HEK293 (cell line): ENCODE results near the gene FPGS.

Experiments
- BCL6B ChIP-seq: fragments of 450-650 bp; formaldehyde crosslinking; IDR thresholded peaks from 2 replicates; pipeline ENCODE4 v1.5.1; 2017; ENCODE audit warnings: missing biosample characterization, missing genetic modification characterization
- HIC1 ChIP-seq: fragments of 450-650 bp; formaldehyde crosslinking; IDR thresholded peaks from 2 replicates; pipeline ENCODE4 v1.5.1; 2016; ENCODE audit warnings: missing biosample characterization, missing genetic modification characterization
- HOXC10 ChIP-seq: sonication (generic); formaldehyde crosslinking; IDR thresholded peaks from 2 replicates; pipeline ENCODE4 v1.8.1; 2023; ENCODE audit warnings: mild to moderate bottlenecking, missing genetic modification reagents
- HOXD13 ChIP-seq: sonication (generic); formaldehyde crosslinking; IDR thresholded peaks from 2 replicates; pipeline ENCODE4 v1.8.0; 2022; ENCODE audit warnings: missing genetic modification reagents, borderline replicate concordance
- KLF16 ChIP-seq: fragments of 450-650 bp; formaldehyde crosslinking; IDR thresholded peaks from 2 replicates; pipeline ENCODE4 v1.5.1; 2017; ENCODE audit warnings: missing biosample characterization, missing genetic modification characterization
- KLF8 ChIP-seq: fragments of 450-650 bp; formaldehyde crosslinking; IDR thresholded peaks from 2 replicates; pipeline ENCODE4 v1.5.1; 2016; ENCODE audit warnings: missing biosample characterization, missing genetic modification characterization
- MEIS1 ChIP-seq: sonication (generic); formaldehyde crosslinking; IDR thresholded peaks from 2 replicates; pipeline ENCODE4 v1.8.1; 2022; ENCODE audit warnings: missing genetic modification reagents, mild to moderate bottlenecking, borderline replicate concordance
- OSR2 ChIP-seq: fragments of 450-650 bp; formaldehyde crosslinking; IDR thresholded peaks from 2 replicates; pipeline ENCODE4 v1.5.1; 2016; ENCODE audit warnings: missing biosample characterization, missing genetic modification characterization
- RBAK ChIP-seq: fragments of 450-650 bp; formaldehyde crosslinking; IDR thresholded peaks from 2 replicates; pipeline ENCODE4 v1.5.1; 2016; ENCODE audit warnings: missing biosample characterization, missing genetic modification characterization
- SCRT1 ChIP-seq: fragments of 450-650 bp; formaldehyde crosslinking; IDR thresholded peaks from 2 replicates; pipeline ENCODE4 v1.5.1; 2016; ENCODE audit warnings: missing biosample characterization, missing genetic modification characterization, borderline replicate concordance
- SETDB1 ChIP-seq: IDR thresholded peaks from one replicate; pipeline ENCODE4 v1.6.1; 2017; ENCODE audit warnings: mild to moderate bottlenecking, low read length, moderate library complexity, mixed read lengths; ENCODE audit not compliant: insufficient read length
- YY2 ChIP-seq: fragments of 450-650 bp; formaldehyde crosslinking; IDR thresholded peaks from 2 replicates; pipeline ENCODE4 v1.5.1; 2016; ENCODE audit warnings: missing biosample characterization, missing genetic modification characterization
- ZBTB1 ChIP-seq: fragments of 450-650 bp; formaldehyde crosslinking; IDR thresholded peaks from 2 replicates; pipeline ENCODE4 v1.5.1; 2016; ENCODE audit warnings: missing biosample characterization, missing genetic modification characterization
- ZBTB48 ChIP-seq: fragments of 450-650 bp; formaldehyde crosslinking; IDR thresholded peaks from 2 replicates; pipeline ENCODE4 v1.5.1; 2016; ENCODE audit warnings: missing biosample characterization, missing genetic modification characterization
- ZBTB8A ChIP-seq: fragments of 450-650 bp; formaldehyde crosslinking; IDR thresholded peaks from 2 replicates; pipeline ENCODE4 v1.5.1; 2016; ENCODE audit warnings: missing biosample characterization, missing genetic modification characterization
- ZFP41 ChIP-seq: fragments of 450-650 bp; formaldehyde crosslinking; IDR thresholded peaks from 2 replicates; pipeline ENCODE4 v1.5.1; 2016; ENCODE audit warnings: missing biosample characterization, missing genetic modification characterization, borderline replicate concordance
- ZNF112 ChIP-seq: fragments of 450-650 bp; formaldehyde crosslinking; IDR thresholded peaks from 2 replicates; pipeline ENCODE4 v1.5.0; 2017; ENCODE audit warnings: missing biosample characterization, missing genetic modification characterization
- ZNF140 ChIP-seq: fragments of 450-650 bp; formaldehyde crosslinking; IDR thresholded peaks from 2 replicates; pipeline ENCODE4 v1.5.1; 2016; ENCODE audit warnings: missing biosample characterization, missing genetic modification characterization
- ZNF148 ChIP-seq: fragments of 450-650 bp; formaldehyde crosslinking; IDR thresholded peaks from 2 replicates; pipeline ENCODE4 v1.5.0; 2017; ENCODE audit warnings: missing biosample characterization, missing genetic modification characterization, borderline replicate concordance
- ZNF155 ChIP-seq: fragments of 450-650 bp; formaldehyde crosslinking; IDR thresholded peaks from 2 replicates; pipeline ENCODE4 v1.5.1; 2016; ENCODE audit warnings: missing biosample characterization, missing genetic modification characterization
- ZNF16 ChIP-seq: fragments of 450-650 bp; formaldehyde crosslinking; IDR thresholded peaks from 2 replicates; pipeline ENCODE4 v1.5.1; 2016; ENCODE audit warnings: low read depth, missing biosample characterization, missing genetic modification characterization
- ZNF19 ChIP-seq: fragments of 450-650 bp; formaldehyde crosslinking; IDR thresholded peaks from 2 replicates; pipeline ENCODE4; 2016; ENCODE audit warnings: missing biosample characterization, missing genetic modification characterization, low read depth
- ZNF211 ChIP-seq: fragments of 450-650 bp; formaldehyde crosslinking; IDR thresholded peaks from 2 replicates; pipeline ENCODE4 v1.5.1; 2016; ENCODE audit warnings: low read depth, missing biosample characterization, missing genetic modification characterization
- ZNF239 ChIP-seq: fragments of 450-650 bp; formaldehyde crosslinking; IDR thresholded peaks from 2 replicates; pipeline ENCODE4 v1.5.1; 2016; ENCODE audit warnings: missing biosample characterization, missing genetic modification characterization
- ZNF324 ChIP-seq: fragments of 450-650 bp; formaldehyde crosslinking; IDR thresholded peaks from 2 replicates; pipeline ENCODE4 v1.5.1; 2016; ENCODE audit warnings: missing biosample characterization, missing genetic modification characterization
- ZNF404 ChIP-seq: fragments of 450-650 bp; formaldehyde crosslinking; IDR thresholded peaks from 2 replicates; pipeline ENCODE4 v1.5.1; 2017; ENCODE audit warnings: missing biosample characterization, missing genetic modification characterization
- ZNF423 ChIP-seq: fragments of 450-650 bp; formaldehyde crosslinking; IDR thresholded peaks from 2 replicates; pipeline ENCODE4 v1.5.1; 2016; ENCODE audit warnings: missing biosample characterization, missing genetic modification characterization
- ZNF510 ChIP-seq: fragments of 450-650 bp; formaldehyde crosslinking; IDR thresholded peaks from 2 replicates; pipeline ENCODE4 v1.5.1; 2018; ENCODE audit warnings: mild to moderate bottlenecking, missing genetic modification characterization, missing biosample characterization; ENCODE audit not compliant: insufficient replicate concordance
- ZNF558 ChIP-seq: fragments of 450-650 bp; formaldehyde crosslinking; IDR thresholded peaks from 2 replicates; pipeline ENCODE4 v1.5.1; 2016; ENCODE audit warnings: missing biosample characterization, missing genetic modification characterization
- ZNF658 ChIP-seq: fragments of 450-650 bp; formaldehyde crosslinking; IDR thresholded peaks from 2 replicates; pipeline ENCODE4; 2016; ENCODE audit warnings: missing biosample characterization, missing genetic modification characterization
- ZNF707 ChIP-seq: fragments of 450-650 bp; formaldehyde crosslinking; IDR thresholded peaks from 2 replicates; pipeline ENCODE4 v1.5.1; 2016; ENCODE audit warnings: missing biosample characterization, missing genetic modification characterization
- ZNF791 ChIP-seq: fragments of 450-650 bp; formaldehyde crosslinking; IDR thresholded peaks from 2 replicates; pipeline ENCODE4 v1.5.1; 2016; ENCODE audit warnings: missing biosample characterization, missing genetic modification characterization
- ZSCAN18 ChIP-seq: fragments of 450-650 bp; formaldehyde crosslinking; IDR thresholded peaks from 2 replicates; pipeline ENCODE4 v1.5.1; 2016; ENCODE audit warnings: missing biosample characterization, missing genetic modification characterization
- ZXDB ChIP-seq: fragments of 450-650 bp; formaldehyde crosslinking; IDR thresholded peaks from 2 replicates; pipeline ENCODE4 v1.5.1; 2016; ENCODE audit warnings: missing biosample characterization, missing genetic modification characterization

The FPGS gene

GRCh38 chr9:127785023-127785932 lies 17.4 kb upstream of the FPGS start (continued):
- TF ChIP-seq OSR2 (tag by site-specific recombination) (no peak), ZNF558 (no peak), MEIS1 (CRISPR knock-in tag) (no peak), HOXC10 (CRISPR knock-in tag) (no peak), ZNF324 (tag by site-specific recombination) (no peak), ZNF112 (tag by site-specific recombination) (no peak), RBAK (tag by site-specific recombination) (no peak), HIC1 (tag by site-specific recombination) (no peak), SCRT1 (no peak), ZNF19 (tag by site-specific recombination) (no peak), ZNF211 (tag by site-specific recombination) (no peak), ZNF155 (tag by site-specific recombination) (no peak), ZXDB (tag by site-specific recombination) (no peak), ZNF791 (tag by site-specific recombination) (no peak), HOXD13 (CRISPR knock-in tag) (no peak), YY2 (tag by site-specific recombination) (no peak), BCL6B (tag by site-specific recombination) (no peak), ZBTB8A (tag by site-specific recombination) (peak; percentile 53; the same call in 1 of the 2 replicates), SETDB1 (no peak), ZBTB48 (tag by site-specific recombination) (0 out of 2 replicates have a peak, but pooled peaks have one; percentile 16), ZNF140 (no peak), ZNF239 (tag by site-specific recombination) (no peak), ZNF404 (tag by site-specific recombination) (no peak), KLF16 (tag by site-specific recombination) (peak; percentile 45; the same call in 1 of the 2 replicates), ZBTB1 (no peak), ZNF707 (tag by site-specific recombination) (no peak), ZNF510 (no peak), ZNF658 (no peak), ZSCAN18 (tag by site-specific recombination) (no peak), ZNF16 (no peak), ZNF148 (tag by site-specific recombination) (no peak), ZNF423 (tag by site-specific recombination) (0 out of 2 replicates have a peak, but pooled peaks have one; percentile 29), KLF8 (tag by site-specific recombination) (peak; percentile 71), ZFP41 (tag by site-specific recombination) (no peak)
